H9 (cell line): ENCODE results near the gene RASGRP3. TPM values are rescaled to one million over a fixed set of nuclear protein-coding genes. Genes with fewer than 3 reads are reported as not detected.
A peak's percentile ranks its signal among the peaks of the same experiment; 100 is the strongest.

Experiments used
- DNase-seq: peaks from one replicate; pipeline ENCODE4 v3.0.0-alpha.2; 2017
- H2AFZ ChIP-seq: one replicate; pipeline ENCODE4 v1.6.1; 2013; ENCODE audit warnings: mild to moderate bottlenecking, low read length, control low read depth, moderate library complexity
- H2AK5ac ChIP-seq: 2 replicates; pipeline ENCODE4 v1.6.1; 2013; ENCODE audit warnings: low read length, control low read depth, mixed read lengths; ENCODE audit not compliant: insufficient read length
- H2BK120ac ChIP-seq: one replicate; pipeline ENCODE4 v1.6.1; 2013; ENCODE audit warnings: low read depth, mild to moderate bottlenecking, low read length, control low read depth, inconsistent platforms; ENCODE audit not compliant: poor library complexity, severe bottlenecking
- H2BK12ac ChIP-seq: 2 replicates; pipeline ENCODE4 v1.6.1; 2013; ENCODE audit warnings: low read length, control low read depth, mixed read lengths, low read depth; ENCODE audit not compliant: insufficient read length
- H2BK15ac ChIP-seq: 2 replicates; pipeline ENCODE4 v1.6.1; 2013; ENCODE audit warnings: low read depth, low read length, control low read depth
- H2BK20ac ChIP-seq: one replicate; pipeline ENCODE4 v1.6.1; 2013; ENCODE audit warnings: low read depth, mild to moderate bottlenecking, low read length, control low read depth, inconsistent platforms; ENCODE audit not compliant: poor library complexity, severe bottlenecking
- H2BK5ac ChIP-seq: 2 replicates; pipeline ENCODE4 v1.6.1; 2013; ENCODE audit warnings: low read length, control low read depth, mixed read lengths; ENCODE audit not compliant: insufficient read length
- H3K14ac ChIP-seq: 2 replicates; pipeline ENCODE4 v1.6.1; 2013; ENCODE audit warnings: low read length, control low read depth; ENCODE audit not compliant: insufficient read depth
- H3K18ac ChIP-seq: 2 replicates; pipeline ENCODE4 v1.6.1; 2013; ENCODE audit warnings: low read depth, mild to moderate bottlenecking, mixed read lengths, low read length, control low read depth; ENCODE audit not compliant: insufficient read length
- H3K23ac ChIP-seq: 2 replicates; pipeline ENCODE4 v1.6.1; 2013; ENCODE audit warnings: low read length, control low read depth, mixed read lengths, low read depth; ENCODE audit not compliant: insufficient read length
- H3K23me2 ChIP-seq: 2 replicates; pipeline ENCODE4 v1.6.1; 2013; ENCODE audit warnings: low read depth, mild to moderate bottlenecking, mixed read lengths, low read length, control low read depth; ENCODE audit not compliant: insufficient read length, poor library complexity, severe bottlenecking
- H3K27ac ChIP-seq: 2 replicates; pipeline ENCODE4 v1.5.1; 2013; ENCODE audit warnings: low read length, control low read depth, mixed read lengths, low read depth; ENCODE audit not compliant: insufficient read length
- H3K27me3 ChIP-seq: 2 replicates; pipeline ENCODE4 v1.6.1; 2013; ENCODE audit warnings: low read length, control low read depth, inconsistent platforms; ENCODE audit not compliant: insufficient read depth
- H3K4ac ChIP-seq: 2 replicates; pipeline ENCODE4 v1.6.1; 2013; ENCODE audit warnings: low read depth, mild to moderate bottlenecking, control low read depth, inconsistent platforms, low read length, moderate library complexity
- H3K4me1 ChIP-seq: 2 replicates; pipeline ENCODE4 v1.6.1; 2013; ENCODE audit warnings: low read length, control low read depth, inconsistent platforms; ENCODE audit not compliant: insufficient read depth
- H3K4me2 ChIP-seq: 2 replicates; pipeline ENCODE4 v1.6.1; 2013; ENCODE audit warnings: low read length, control low read depth, mixed read lengths; ENCODE audit not compliant: insufficient read length, insufficient read depth
- H3K56ac ChIP-seq: 2 replicates; pipeline ENCODE4 v1.6.1; 2013; ENCODE audit warnings: low read depth, mild to moderate bottlenecking, mixed read lengths, low read length, control low read depth; ENCODE audit not compliant: insufficient read length
- H3K79me1 ChIP-seq: 2 replicates; pipeline ENCODE4 v1.6.1; 2013; ENCODE audit warnings: low read depth, mild to moderate bottlenecking, moderate library complexity, low read length, control low read depth, inconsistent platforms; ENCODE audit not compliant: insufficient read depth, poor library complexity, severe bottlenecking
- H3K79me2 ChIP-seq: 2 replicates; pipeline ENCODE4 v1.6.1; 2013; ENCODE audit warnings: low read length, control low read depth, inconsistent platforms; ENCODE audit not compliant: insufficient read depth
- H3K9ac ChIP-seq: 2 replicates; pipeline ENCODE4 v1.6.1; 2013; ENCODE audit warnings: low read length, control low read depth, mixed read lengths; ENCODE audit not compliant: insufficient read length; ENCODE audit errors: extremely low read depth
- H3K9me3 ChIP-seq: one replicate; pipeline ENCODE4 v1.6.1; 2013; ENCODE audit warnings: low read depth, low read length, inconsistent platforms; ENCODE audit not compliant: control insufficient read depth
- H3T11ph ChIP-seq: one replicate; pipeline ENCODE4 v1.6.1; 2013; ENCODE audit warnings: mild to moderate bottlenecking, low read length, control low read depth, inconsistent platforms
- H4K20me1 ChIP-seq: one replicate; pipeline ENCODE4 v1.6.1; 2013; ENCODE audit not compliant: control insufficient read depth, insufficient read length, insufficient read depth
- H4K5ac ChIP-seq: 2 replicates; pipeline ENCODE4 v1.6.1; 2013; ENCODE audit warnings: low read depth, mild to moderate bottlenecking, mixed read lengths, low read length, control low read depth; ENCODE audit not compliant: insufficient read length
- H4K8ac ChIP-seq: replicated peaks from 2 replicates; pipeline ENCODE4 v1.6.1; 2013; ENCODE audit warnings: low read length, control low read depth, mixed read lengths, low read depth; ENCODE audit not compliant: insufficient read length
- H4K91ac ChIP-seq: 2 replicates; pipeline ENCODE4 v1.6.1; 2013; ENCODE audit warnings: low read depth, mild to moderate bottlenecking, moderate library complexity, mixed read lengths, low read length, control low read depth; ENCODE audit not compliant: insufficient read length
- H3K27ac Mint-ChIP-seq, 3 experiments: 2 replicates in 2 of 3; 3 replicates in 1 of 3; pipeline ENCODE4 v1.8.0; 2020 to 2021; ENCODE audit warnings: mixed read lengths in 3 of 3, mild to moderate bottlenecking in 1 of 3, moderate library complexity in 1 of 3
- H3K27me3 Mint-ChIP-seq: 2 replicates; pipeline ENCODE4 v1.8.0; 2021; ENCODE audit warnings: low read depth, mild to moderate bottlenecking, moderate library complexity, mixed read lengths
- H3K36me3 Mint-ChIP-seq, 3 experiments: 2 replicates in 2 of 3; 3 replicates in 1 of 3; pipeline ENCODE4 v1.8.0; 2020 to 2021; ENCODE audit warnings: low read depth in 3 of 3, mixed read lengths in 3 of 3; ENCODE audit not compliant: insufficient read depth in 1 of 3
- H3K4me1 Mint-ChIP-seq, 2 experiments: 2 replicates each; pipeline ENCODE4 v1.8.0; 2020; ENCODE audit warnings: mixed read lengths in 2 of 2
- H3K4me3 Mint-ChIP-seq, 2 experiments: 2 replicates in 1 of 2; 3 replicates in 1 of 2; pipeline ENCODE4 v1.8.0; 2020 to 2021; ENCODE audit warnings: mild to moderate bottlenecking in 2 of 2, mixed read lengths in 2 of 2, moderate library complexity in 1 of 2
- H3K9me3 Mint-ChIP-seq, 2 experiments: 2 replicates in 1 of 2; 3 replicates in 1 of 2; pipeline ENCODE4 v1.8.0; 2020; ENCODE audit warnings: mild to moderate bottlenecking in 2 of 2, mixed read lengths in 2 of 2, moderate library complexity in 1 of 2
- whole genome bisulfite sequencing: extraction: QIAGEN DNeasy Blood & Tissue Kit; methylation state at CpG from one replicate; pipeline ENCODE4 v1.1.7; 2013; ENCODE audit warnings: missing lambda C conversion rate, low lambda C conversion rate, mixed read lengths; ENCODE audit not compliant: insufficient read length; ENCODE audit errors: extremely low coverage; 5-methylcytosine and 5-hydroxymethylcytosine counted together
- total RNA-seq: library from RNA; stranded (reverse); gene quantifications from 2 replicates; pipeline ENCODE4 v1.2.1, GENCODE V29; 2021
- TF ChIP-seq, protein P1 (sequence below): fragments of 200-600 bp; sonication (generic); conservative IDR thresholded peaks from 3 replicates; pipeline ENCODE4 v1.8.0; 2021; ENCODE audit warnings: antibody characterized with exemption, mild to moderate bottlenecking

The RASGRP3 gene
- total RNA-seq, 1 experiment from 2014 or later: not detected

DNA sequence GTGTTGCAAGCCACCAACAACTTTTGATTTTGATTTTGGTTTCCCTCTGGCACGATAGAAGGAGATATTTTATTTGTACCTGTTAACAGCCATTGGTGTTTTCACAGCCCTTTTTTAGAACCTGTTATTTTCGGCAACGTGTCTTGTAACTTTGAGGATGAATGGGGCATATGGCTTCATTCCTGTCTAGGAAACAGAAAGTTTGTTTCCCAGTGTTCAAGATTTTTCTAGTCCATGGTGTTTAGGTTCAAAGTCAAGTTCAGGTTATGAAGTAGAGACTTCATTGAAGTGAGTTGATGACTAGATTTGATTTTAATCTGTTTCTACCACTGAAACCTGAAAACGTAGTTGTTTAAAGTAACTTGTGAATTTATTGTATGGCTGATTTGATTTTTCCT is 343 bp downstream of the RASGRP3 start:
- H3K9ac ChIP-seq: no peak overlapping the region
- Mint-ChIP-seq H3K27ac (no peak overlapping the region), H3K27me3 (peaks cover 12% of the 10 kb centered on the region), H3K4me3 (peak overlapping the region; percentile 70 to 71; a peak in 4 of 5 replicates), H3K4me1 (peaks cover 11 to 12% of the 10 kb centered on the region in 2 experiments), H3K36me3 (peaks cover 3 to 15% (median 6%) of the 10 kb centered on the region in 3 experiments; a peak in 6 of 7 replicates), H3K9me3 (peaks cover 8 to 13% of the 10 kb centered on the region in 2 experiments)
- H2BK120ac ChIP-seq: no peak overlapping the region
- H4K20me1 ChIP-seq: no peaks in the 10 kb centered on the region
- H3K4ac ChIP-seq: no peak overlapping the region
- DNase-seq: no peak
- no peak overlapping the region for H2AK5ac ChIP-seq
- no peak overlapping the region for H2BK20ac ChIP-seq
- H4K91ac ChIP-seq: no peak overlapping the region
- H3K79me2 ChIP-seq: no peaks in the 10 kb centered on the region
- H3K4me1 ChIP-seq: peaks cover 2% of the 10 kb centered on the region; the same call in 1 of the 2 replicates
- H3K4me2 ChIP-seq: no peak overlapping the region
- no peak overlapping the region for H2BK5ac ChIP-seq
- H3T11ph ChIP-seq: no peak overlapping the region
- H4K5ac ChIP-seq: no peak overlapping the region
- H3K27me3 ChIP-seq: no peaks in the 10 kb centered on the region; the same call in 1 of the 2 replicates
- no CpG with 5 or more reads among the region's 4 CpGs for WGBS
- no peaks in the 10 kb centered on the region for H3K79me1 ChIP-seq
- no peak overlapping the region for H3K27ac ChIP-seq
- no peak overlapping the region for H2AFZ ChIP-seq
- H3K23me2 ChIP-seq: no peaks in the 10 kb centered on the region
- no peak overlapping the region for H3K56ac ChIP-seq
- no peak overlapping the region for H3K18ac ChIP-seq
- H2BK12ac ChIP-seq: no peak overlapping the region
- no peaks in the 10 kb centered on the region for H3K9me3 ChIP-seq
- H3K14ac ChIP-seq: no peak overlapping the region
- H3K23ac ChIP-seq: no peak overlapping the region
- TF ChIP-seq, protein P1, sequence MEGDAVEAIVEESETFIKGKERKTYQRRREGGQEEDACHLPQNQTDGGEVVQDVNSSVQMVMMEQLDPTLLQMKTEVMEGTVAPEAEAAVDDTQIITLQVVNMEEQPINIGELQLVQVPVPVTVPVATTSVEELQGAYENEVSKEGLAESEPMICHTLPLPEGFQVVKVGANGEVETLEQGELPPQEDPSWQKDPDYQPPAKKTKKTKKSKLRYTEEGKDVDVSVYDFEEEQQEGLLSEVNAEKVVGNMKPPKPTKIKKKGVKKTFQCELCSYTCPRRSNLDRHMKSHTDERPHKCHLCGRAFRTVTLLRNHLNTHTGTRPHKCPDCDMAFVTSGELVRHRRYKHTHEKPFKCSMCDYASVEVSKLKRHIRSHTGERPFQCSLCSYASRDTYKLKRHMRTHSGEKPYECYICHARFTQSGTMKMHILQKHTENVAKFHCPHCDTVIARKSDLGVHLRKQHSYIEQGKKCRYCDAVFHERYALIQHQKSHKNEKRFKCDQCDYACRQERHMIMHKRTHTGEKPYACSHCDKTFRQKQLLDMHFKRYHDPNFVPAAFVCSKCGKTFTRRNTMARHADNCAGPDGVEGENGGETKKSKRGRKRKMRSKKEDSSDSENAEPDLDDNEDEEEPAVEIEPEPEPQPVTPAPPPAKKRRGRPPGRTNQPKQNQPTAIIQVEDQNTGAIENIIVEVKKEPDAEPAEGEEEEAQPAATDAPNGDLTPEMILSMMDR: no peak
- H2BK15ac ChIP-seq: no peak overlapping the region
- no peak overlapping the region for H4K8ac ChIP-seq
